Endothelial cell (in vitro differentiated cells): ENCODE results near the gene SMURF1. TPM values are rescaled to one million over a fixed set of nuclear protein-coding genes. Genes with fewer than 3 reads are reported as not detected.
A peak's percentile ranks its signal among the peaks of the same experiment; 100 is the strongest.
"Not testable (repeated sequence)": the region's sequence is repeated elsewhere in the genome, so short reads cannot be mapped to it uniquely, and the experiment has no call there.

Experiments
- DNase-seq: peaks from one replicate; pipeline ENCODE4 v3.0.0; 2021; ENCODE audit warnings: low spot score
- H3K27ac Mint-ChIP-seq: one replicate; pipeline ENCODE4 v1.8.0; 2021; ENCODE audit warnings: mixed read lengths, inconsistent platforms; ENCODE audit not compliant: unreplicated experiment
- H3K27me3 Mint-ChIP-seq: one replicate; pipeline ENCODE4 v1.8.0; 2021; ENCODE audit warnings: mild to moderate bottlenecking, moderate library complexity, mixed read lengths, inconsistent platforms; ENCODE audit not compliant: unreplicated experiment
- H3K36me3 Mint-ChIP-seq: one replicate; pipeline ENCODE4 v1.8.0; 2021; ENCODE audit warnings: mild to moderate bottlenecking, low read depth, mixed read lengths, inconsistent platforms; ENCODE audit not compliant: unreplicated experiment
- H3K4me1 Mint-ChIP-seq: one replicate; pipeline ENCODE4 v1.8.0; 2021; ENCODE audit warnings: mild to moderate bottlenecking, mixed read lengths, inconsistent platforms; ENCODE audit not compliant: unreplicated experiment
- H3K4me3 Mint-ChIP-seq: one replicate; pipeline ENCODE4 v1.8.0; 2021; ENCODE audit warnings: mild to moderate bottlenecking, mixed read lengths, inconsistent platforms; ENCODE audit not compliant: unreplicated experiment
- H3K9me3 Mint-ChIP-seq: one replicate; pipeline ENCODE4 v1.8.0; 2021; ENCODE audit warnings: mixed read lengths, inconsistent platforms; ENCODE audit not compliant: unreplicated experiment
- total RNA-seq: library from RNA; stranded (reverse); fragmentation: NEBNext Ultra II Directional; extraction: Animal tissue kit (Norgen Biotek cat#: 25700); gene quantifications from one replicate; pipeline ENCODE4 v1.2.1, GENCODE V29; 2021; ENCODE audit not compliant: unreplicated experiment
- TF ChIP-seq, protein P1 (sequence below): fragments of 200-600 bp; sonication (generic); IDR thresholded peaks from one replicate; pipeline ENCODE4 v1.5.0; 2021; ENCODE audit warnings: antibody characterized with exemption; ENCODE audit not compliant: unreplicated experiment

The SMURF1 gene
- total RNA-seq, 1 donor from 2014 or later = 32.5 TPM

DNA sequence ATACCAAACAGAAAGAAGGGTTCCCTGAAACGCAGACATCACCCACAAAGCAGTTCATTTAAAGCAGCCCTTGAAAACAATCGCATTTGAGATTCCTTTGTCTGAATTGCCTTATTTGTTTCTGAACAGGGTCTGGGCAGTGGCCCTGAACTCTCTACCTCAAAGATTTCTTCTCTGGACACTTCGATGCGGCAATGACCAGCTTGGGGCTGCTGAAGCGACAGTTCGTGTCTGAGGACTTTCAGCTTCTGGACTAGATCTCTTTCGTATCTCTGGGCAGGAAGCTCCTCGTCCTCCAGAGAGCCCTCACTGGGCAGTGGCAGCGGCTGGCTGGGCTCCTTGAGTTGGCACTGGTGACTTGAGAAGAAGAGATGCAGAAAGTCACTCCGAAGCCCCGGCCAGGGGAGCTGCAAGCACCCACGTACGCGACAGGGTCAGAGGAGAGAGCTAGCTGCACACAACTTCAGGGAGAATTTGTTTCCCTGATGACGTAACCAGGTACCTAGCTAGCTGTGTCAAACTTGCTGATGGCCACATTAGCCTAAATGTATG, 96.3 kb downstream of the SMURF1 start:
- Mint-ChIP-seq H3K4me1 (peaks cover 24% of the 10 kb centered on the region), H3K27me3 (peaks cover 8% of the 10 kb centered on the region), H3K36me3 (peaks cover 64% of the 10 kb centered on the region), H3K27ac (peak overlapping the region; percentile 89), H3K9me3 (no peaks in the 10 kb centered on the region), H3K4me3 (no peak overlapping the region)
- no peak for DNase-seq
- TF ChIP-seq, protein P1, sequence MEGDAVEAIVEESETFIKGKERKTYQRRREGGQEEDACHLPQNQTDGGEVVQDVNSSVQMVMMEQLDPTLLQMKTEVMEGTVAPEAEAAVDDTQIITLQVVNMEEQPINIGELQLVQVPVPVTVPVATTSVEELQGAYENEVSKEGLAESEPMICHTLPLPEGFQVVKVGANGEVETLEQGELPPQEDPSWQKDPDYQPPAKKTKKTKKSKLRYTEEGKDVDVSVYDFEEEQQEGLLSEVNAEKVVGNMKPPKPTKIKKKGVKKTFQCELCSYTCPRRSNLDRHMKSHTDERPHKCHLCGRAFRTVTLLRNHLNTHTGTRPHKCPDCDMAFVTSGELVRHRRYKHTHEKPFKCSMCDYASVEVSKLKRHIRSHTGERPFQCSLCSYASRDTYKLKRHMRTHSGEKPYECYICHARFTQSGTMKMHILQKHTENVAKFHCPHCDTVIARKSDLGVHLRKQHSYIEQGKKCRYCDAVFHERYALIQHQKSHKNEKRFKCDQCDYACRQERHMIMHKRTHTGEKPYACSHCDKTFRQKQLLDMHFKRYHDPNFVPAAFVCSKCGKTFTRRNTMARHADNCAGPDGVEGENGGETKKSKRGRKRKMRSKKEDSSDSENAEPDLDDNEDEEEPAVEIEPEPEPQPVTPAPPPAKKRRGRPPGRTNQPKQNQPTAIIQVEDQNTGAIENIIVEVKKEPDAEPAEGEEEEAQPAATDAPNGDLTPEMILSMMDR = no peak

DNA sequence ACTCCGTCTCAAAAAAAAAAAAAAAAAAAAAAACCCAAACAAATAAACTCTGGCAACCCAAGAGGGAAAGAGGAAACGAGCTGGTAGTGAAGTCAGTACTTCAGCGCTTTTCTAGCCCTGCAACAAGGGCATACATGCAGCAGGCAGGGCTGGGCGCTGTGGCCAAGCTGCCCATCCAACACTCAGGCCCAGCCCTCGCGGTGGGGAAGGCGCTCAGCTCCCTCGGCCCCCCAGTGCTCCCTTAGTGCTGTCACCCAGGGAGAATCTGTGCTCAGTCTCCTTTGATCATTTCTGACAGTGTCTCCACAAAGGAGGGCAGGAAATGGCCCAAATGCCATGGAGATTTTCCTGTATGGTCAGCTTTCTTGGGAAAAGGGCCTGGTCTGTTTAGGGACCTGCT, 97.2 kb downstream of the SMURF1 start:
- DNase-seq = no peak
- Mint-ChIP-seq H3K27me3 (peaks cover 6% of the 10 kb centered on the region), H3K27ac (peak overlapping the region; percentile 89), H3K36me3 (peaks cover 60% of the 10 kb centered on the region), H3K9me3 (no peaks in the 10 kb centered on the region), H3K4me1 (peaks cover 29% of the 10 kb centered on the region), H3K4me3 (no peak overlapping the region)
- TF ChIP-seq, protein P1 = no peak

DNA sequence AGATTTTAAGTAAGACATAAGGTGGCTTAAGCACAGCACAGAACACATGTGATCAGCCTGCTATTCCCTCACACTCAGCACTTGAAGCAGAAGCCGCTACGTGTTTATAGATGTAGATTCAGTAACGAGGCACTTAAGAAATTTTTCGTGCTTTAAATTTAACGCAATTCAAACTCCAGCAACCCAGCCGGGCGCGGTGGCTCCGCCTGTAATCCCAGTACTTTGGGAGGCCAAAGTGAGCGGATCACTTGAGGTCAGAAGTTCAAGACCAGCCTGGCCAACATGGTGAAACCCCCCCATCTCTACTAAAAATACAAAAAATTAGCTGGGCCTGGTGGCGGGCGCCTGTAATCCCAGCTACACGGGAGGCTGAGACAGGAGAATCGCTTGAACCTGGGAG, 97.6 kb downstream of the SMURF1 start:
- Mint-ChIP-seq H3K4me1 (peaks cover 33% of the 10 kb centered on the region), H3K36me3 (peaks cover 59% of the 10 kb centered on the region)
- H3K27me3 Mint-ChIP-seq, H3K27ac Mint-ChIP-seq, DNase-seq, H3K4me3 Mint-ChIP-seq, H3K9me3 Mint-ChIP-seq: not testable (repeated sequence)

DNA sequence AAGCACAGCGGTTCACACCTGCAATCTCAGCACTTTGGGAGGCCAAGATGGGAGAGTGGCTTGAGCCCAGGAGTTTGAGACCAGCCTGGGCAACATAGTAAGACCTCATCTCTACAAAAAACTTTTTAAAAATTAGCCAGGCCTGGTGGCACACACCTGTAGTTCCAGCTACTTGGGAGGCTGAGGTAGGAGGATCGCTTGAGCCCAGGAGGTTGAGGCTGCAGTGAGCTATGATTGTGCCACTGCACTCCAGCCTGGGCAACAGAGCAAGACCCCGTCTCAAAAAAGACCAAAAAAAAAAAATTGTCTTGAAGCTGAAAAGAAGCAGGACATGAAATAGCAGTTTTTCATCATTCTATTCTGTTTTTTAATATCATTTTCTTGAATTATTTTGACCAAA, 99.0 kb downstream of the SMURF1 start:
- Mint-ChIP-seq H3K36me3 (peaks cover 58% of the 10 kb centered on the region), H3K4me1 (peaks cover 38% of the 10 kb centered on the region)
- DNase-seq, H3K27me3 Mint-ChIP-seq, H3K9me3 Mint-ChIP-seq, H3K27ac Mint-ChIP-seq, H3K4me3 Mint-ChIP-seq: not testable (repeated sequence)

DNA sequence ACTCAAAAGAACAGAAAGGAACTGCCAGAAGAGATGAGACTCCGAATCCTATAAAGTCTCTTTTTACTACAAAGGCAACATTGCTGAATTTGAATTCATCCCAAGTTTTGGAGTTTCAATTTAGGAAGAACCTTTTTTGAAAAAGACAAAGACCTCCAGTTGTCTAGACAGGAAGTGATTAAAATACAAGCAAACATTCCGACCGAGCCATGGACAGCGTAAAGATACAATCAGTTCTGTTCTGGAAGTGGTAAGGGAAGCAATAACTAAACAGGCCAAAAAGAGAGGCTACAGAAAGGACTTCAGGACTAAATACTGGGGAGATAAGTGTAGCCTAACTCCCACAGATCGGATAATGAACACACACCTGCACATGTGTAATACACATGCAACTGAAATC, 101.0 kb downstream of the SMURF1 start:
- H3K27ac Mint-ChIP-seq = peak overlapping the region; percentile 44
- no peak for DNase-seq

DNA sequence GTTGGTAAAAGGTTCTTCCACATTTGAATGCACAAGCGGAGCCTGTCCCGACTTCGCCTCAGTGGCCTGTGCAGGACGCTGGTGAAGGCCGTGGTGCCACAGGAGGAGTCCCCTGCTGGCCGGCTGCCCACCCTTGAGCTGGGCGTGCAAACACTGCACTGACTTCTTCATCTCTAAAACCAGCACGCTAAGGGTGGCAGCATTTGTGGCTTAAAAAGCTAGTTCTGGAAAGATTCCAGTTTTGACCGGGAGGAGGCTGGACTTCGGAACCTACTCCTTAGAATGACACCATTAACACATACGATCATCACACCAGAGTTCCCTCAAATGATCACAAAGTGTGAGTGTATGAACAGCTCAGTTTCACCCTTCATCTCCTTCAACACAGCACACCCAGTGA, 102.4 kb downstream of the SMURF1 start:
- peak overlapping the region; percentile 3 for H3K4me3 Mint-ChIP-seq
- TF ChIP-seq, protein P1 = no peak
- DNase-seq = no peak
- peaks cover 26% of the 10 kb centered on the region for H3K4me1 Mint-ChIP-seq
- no peaks in the 10 kb centered on the region for H3K9me3 Mint-ChIP-seq
- no peak overlapping the region for H3K27ac Mint-ChIP-seq
- H3K27me3 Mint-ChIP-seq = peaks cover 18% of the 10 kb centered on the region
- peaks cover 66% of the 10 kb centered on the region for H3K36me3 Mint-ChIP-seq

More for the DNA sequence above, 101.0 kb downstream of the SMURF1 start:
- Mint-ChIP-seq H3K9me3 (no peaks in the 10 kb centered on the region), H3K36me3 (peaks cover 62% of the 10 kb centered on the region), H3K4me1 (peaks cover 38% of the 10 kb centered on the region), H3K27me3 (peaks cover 13% of the 10 kb centered on the region), H3K4me3 (peak overlapping the region; percentile 17)
- TF ChIP-seq, protein P1 = no peak
